Activated CD4-positive, CD25-positive, alpha-beta regulatory T cell (primary cell): ENCODE results near the gene CD200R1.
"Not testable (repeated sequence)": the region's sequence is repeated elsewhere in the genome, so short reads cannot be mapped to it uniquely, and the experiment has no call there.

Experiments
- DNase-seq, 4 experiments: peaks; one replicate each; lab custom pipeline; 2025; lab: John Stamatoyannopoulos, UW

Gene CD200R1

DNA sequence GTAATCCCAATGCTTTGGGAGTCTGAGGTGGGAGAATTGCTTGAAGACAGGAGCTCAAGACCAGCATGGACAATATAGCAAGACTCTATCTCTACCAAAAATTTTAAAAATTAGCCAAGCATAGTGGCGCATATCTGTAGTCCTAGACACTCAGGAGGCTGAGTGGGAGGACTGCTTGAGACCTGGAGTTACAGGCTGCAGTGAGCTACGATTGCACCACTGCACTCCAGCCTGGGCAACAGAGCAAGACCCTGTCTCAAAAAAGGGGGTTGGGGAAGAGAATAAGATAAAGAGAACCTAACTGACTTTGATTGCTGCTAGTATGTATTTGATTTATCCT is 755 bp downstream of the CD200R1 start:
- no peak for DNase-seq

DNA sequence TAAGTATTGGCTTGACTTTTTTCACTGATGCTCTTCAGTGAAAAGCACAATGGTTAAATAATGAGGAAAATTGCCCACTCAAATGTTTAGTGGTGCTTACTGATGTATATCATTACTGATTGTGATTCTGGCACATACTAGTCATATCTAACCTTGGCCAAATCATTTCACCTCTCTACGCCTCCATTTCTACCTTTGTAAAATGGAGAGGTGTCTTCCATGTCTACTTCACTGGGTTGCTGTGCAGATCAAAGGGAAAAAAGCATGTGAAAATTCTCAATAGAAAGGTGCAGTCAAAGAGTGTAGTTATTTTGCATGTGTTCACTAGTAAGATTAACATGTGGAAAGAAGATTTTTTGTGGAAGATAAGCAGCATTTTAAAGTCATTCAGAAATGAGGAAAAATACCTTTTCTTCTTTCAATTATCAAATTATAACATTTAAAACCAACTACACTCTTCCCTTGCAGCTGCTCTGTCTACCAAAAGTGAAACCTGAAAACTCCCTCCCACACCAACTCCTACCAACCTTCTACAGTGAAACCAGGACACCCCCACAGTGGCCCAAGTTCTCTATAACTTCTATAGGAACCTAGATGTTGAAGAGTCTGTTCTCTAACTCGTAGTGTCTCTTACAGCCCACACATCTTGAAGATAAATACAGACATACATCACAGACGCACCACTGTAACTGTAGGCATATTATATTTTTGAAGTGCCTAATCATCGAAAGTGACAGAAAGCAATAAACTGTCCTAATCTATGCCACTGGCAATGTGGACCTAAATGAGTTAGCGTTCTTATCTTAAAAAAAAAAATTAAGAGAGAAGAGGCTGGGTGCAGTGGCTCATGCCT is 1.4 kb downstream of the CD200R1 start:
- no peak for DNase-seq

DNA sequence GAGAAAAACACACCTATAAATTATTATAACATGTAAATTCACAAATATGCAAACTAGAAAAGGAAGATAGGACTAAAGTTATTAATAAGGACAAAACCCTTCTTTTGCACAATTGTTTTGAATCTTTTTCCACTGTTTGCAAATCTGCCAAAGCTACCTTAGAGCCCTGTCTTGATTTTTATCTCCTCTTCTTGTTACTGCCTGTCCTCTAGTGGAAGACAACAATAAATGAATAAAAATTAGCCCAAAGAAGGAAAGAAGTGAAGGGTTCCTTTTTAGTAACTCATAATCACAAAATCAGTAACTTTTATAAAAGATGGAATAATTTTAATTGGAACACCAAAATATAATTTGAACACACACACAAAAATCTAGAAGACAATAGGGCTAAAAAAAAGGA is 2.7 kb downstream of the CD200R1 start:
- no peak for DNase-seq

DNA sequence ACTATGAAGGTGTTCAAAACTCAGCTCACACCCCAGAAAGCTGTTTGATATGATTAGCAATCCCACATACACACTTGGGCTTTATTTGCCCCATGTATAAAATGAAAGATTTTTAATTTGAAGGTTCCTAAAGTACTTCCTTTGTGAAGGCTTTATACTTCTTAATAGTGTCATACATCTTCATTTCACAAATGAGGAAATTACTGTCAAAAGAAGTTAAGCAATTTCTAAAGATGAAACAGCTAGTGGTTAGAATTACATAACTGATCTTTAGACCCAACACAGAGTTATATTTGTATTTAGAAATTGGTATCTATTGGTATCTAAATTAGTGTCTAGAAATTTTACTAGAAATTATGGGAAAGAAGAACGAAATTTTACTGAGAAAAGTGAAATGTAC is 7.1 kb downstream of the CD200R1 start:
- DNase-seq, result no peak

DNA sequence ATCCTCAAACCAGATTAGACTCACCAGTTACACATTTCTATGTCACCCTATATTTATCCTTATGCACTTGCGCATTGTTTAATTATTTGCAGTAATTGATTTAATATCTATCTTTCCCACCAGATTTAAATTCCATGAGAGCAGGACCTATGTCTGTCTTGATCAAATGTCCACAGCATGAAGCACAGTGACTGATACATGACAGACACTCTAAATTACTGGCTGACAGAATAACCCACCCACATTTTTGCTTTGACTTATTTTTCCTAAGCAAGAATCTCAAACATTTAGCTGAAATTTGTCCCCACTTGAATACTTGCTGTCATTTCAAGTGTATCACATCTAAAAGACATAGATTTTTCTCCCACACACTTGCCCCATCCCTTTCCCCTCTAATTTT is 7.5 kb downstream of the CD200R1 start:
- DNase-seq, result no peak

DNA sequence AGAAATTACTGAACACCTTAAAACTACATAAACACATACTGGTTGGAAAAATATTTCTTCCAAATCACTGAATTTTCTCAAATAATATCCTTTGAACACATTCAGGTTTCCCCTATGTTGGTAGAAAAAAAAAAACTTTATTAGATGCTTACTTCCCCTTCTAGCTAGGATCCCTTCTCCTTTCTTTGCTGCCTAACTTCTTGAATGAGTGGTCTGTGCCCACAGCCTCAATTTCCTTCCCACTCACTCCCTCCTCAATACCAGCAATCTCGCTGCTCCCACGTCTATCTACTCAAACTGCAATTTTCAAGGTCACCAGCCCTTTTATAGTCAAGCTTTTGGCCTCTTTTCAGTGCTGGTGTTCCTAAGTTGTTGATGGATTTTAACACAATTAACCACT is 8.3 kb downstream of the CD200R1 start:
- no peak for DNase-seq

DNA sequence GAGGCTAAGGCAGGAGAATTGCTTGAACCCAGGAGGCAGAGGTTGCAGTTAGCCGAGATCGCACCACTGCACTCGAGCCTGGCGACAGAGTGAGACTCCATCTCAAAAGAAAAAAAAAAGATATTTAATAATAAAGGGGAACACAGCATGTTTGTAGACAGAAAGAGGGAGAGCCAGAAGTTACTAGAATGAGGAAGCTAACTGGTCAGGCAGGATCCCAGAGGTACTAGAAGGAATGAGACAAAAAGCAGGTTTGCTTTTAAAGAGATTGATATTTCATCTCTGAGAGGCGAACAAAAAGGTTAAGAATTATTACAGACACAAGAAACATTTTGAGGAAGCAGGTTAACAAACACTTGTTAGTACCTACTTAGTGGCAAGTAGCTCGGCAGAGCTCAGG is 9.2 kb downstream of the CD200R1 start:
- no peak for DNase-seq

DNA sequence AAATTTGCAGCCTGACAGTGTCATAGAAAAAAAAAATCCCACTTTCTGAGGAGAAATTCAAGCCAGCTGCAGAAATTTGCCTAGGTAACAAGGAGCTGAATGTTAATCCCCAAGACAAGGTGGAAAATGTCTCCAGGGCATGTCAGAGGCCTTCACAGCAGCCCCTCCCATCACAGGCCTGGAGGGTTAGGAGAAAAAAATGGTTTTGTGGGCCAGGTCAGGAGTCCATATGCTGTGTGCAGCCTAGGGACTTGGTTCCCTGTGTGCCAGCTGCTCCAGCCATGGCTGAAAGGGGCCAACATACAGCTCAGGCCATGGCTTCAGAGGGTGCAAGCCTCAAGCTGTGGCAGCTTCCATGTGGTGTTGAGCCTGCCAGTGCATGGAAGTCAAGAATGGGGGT is 11.2 kb downstream of the CD200R1 start:
- DNase-seq, result no peak

DNA sequence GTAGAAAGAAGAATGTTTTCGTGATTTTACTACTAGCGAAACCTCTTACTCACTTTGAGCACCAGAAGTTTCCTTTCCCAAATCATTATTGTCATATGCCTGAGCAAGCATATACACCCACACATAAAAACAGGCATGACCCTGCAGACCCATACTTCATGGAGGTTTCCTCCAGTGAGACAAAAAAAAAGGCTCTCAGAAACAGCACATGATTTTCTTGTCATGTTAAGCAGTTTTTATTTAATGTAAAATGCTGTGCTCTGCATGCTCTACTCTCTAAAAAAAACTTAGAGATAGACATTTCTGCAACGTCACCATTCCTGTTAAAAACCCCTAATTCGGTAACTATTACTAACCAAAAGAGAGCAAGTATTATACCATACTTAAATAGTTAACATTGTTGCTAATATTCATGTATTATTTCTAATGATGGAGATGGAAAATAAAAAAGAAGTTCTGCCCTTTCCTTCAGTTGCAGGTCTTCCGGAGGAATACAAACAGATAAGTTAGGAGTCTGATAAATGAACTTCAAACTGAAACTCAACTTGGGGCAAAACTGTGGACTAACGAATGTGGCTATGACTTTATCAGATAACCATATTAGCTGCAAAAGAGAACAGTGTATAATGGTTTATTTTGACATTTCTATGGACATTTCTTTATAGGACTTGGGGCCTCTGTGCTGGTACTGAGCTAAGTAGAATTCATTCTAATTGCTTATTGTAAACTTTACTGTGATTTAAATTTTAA is 15.9 kb downstream of the CD200R1 start:
- DNase-seq, result no peak

DNA sequence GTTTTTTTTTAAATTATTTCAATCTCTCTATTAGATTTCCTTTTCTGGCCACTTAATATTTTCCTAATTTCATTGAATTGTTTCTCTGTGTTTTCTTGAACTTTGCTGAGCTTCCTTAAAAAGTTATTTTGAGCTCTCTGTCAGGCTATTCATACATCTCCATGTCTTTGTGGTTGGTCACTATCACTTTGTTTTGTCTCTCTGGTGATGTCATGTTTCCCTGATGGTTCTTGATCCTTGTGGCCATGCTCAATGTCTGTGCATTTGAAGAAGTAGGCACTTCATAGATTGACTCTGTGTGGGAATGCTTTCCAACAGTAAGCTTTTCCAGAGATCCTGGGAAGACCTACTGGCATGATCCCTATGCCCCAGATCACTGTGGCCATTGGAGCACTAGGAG is 18.6 kb downstream of the CD200R1 start:
- DNase-seq, result no peak

DNA sequence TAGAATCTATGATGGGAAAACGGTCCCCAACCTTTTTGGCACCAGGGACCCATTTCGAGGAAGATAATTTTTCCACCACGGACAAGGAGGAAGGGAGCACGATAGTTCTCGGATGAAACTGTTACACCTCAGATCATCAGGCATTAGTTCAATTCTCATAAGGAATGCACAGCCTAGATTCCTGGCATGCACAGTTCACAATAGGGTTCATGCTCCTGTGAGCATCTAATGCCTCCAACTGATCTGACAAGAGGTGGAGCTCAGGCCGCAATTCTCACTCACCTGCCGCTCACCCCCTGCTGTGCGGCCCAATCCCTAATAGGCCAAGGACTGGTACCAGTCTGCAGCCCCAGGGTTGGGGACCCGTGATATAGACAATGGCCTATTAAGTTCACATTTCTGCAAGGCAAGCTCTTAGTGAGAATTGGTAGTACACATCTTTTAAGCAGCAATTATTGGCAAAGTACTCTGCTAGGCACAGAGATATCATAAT is 26.5 kb downstream of the CD200R1 start:
- DNase-seq, result no peak

DNA sequence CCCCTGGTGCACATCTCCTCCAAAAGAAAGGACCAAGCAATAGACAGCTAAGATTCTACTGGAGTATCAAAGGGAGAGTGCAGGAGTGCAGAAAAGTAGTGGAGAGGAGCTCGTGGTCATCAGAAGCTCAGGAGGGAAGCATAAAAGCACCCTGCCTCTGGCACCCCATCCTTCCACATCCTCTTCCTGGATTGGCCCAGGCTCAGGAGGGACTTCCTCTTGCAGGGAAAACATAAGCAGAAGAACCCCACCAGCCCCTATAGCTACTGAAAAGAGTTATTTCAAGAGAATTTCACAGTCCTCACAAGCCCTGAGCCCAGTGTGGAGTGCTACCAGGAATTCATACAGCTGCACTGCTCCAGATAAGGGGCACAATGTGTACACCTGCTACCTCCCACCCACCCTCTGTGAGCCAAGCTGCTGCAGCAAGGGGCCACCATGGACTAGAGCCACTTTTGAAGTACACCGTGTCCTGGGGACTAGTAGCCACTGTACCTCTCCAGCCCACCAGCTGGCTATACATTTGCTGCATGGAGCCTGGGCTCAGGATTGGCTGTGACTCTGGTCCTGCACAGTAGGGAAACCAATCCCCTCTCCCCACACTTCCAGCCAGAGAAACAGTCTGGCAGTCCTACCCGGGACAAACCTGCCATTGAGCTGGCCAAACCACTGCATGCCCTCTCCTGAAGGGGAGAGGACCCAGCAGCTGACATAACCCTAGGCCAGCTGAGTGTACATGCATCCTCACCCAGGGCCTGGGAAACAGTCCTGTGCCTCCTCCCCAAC is 43.0 kb downstream of the CD200R1 start:
- no peak for DNase-seq

DNA sequence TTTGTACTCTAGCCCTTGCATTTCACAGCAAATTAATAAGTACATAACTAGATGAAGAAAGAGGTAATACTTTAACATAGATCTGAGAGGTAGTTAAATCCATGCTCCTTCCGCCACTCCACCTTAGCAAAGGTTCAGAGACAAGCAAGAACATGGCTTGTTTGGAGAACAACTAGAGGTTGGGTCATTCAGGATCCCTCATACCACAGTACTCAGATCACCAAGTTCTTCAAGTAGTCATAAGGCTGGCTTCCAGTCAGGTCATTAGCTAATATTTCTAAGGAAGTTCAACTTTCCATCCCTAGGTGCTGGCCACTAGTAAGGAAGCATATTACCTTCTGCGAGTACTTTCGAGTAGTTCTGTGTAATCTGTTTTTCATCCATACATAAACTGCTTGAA is 44.1 kb downstream of the CD200R1 start:
- DNase-seq, result no peak

DNA sequence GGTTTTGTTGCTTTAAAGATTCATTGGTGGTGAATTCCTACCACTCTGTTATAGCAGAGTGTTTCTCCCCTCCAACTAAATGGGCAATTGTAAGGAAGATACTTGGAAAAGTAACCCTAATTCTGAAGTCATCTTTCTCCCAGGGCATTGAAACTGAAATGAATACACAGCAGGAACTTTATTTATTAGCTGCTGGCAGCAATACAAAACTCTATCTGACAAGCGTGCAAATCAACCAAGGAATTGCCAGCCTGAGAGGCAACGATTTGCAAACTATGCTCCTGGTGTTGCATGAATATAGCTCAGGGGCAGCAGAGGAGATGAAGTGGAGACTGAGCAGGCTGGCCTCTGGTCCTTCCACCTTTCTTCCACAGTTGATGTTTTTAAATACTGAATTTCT is 48.9 kb downstream of the CD200R1 start:
- no peak for DNase-seq

DNA sequence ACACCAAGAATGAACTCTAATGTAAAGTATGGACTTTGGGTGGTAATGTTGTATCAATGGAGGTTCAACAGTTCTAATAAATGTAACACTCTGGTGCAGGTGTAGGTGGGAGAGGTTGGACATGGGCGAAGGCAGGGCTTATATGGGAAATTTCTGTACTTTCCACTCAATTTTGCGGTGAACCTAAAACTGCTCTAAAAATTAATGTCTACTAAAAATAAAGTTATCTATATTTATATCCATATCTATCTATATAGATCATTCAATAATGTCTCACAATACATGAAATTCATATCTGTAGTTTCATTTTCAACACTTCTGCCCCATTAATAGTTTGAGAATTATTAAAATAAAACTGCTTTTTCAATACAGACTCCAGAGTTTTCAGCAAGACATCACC is 49.3 kb downstream of the CD200R1 start:
- DNase-seq, result no peak

DNA sequence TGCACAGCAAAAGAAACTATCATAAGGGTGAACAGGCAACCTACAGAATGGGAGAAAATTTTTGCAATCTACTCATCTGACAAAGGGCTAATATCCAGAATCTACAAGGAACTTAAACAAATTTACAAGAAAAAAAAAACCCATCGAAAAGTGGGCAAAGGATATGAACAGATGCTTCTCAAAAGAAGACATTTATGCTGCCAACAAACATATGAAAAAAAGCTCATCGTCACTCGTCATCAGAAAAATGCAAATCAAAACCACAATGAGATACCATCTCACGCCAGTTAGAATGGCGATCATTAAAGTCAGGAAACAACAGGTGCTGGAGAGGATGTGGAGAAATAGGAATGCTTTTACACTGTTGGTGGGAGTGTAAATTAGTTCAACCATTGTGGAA is 55.4 kb downstream of the CD200R1 start:
- not testable (repeated sequence) for DNase-seq

DNA sequence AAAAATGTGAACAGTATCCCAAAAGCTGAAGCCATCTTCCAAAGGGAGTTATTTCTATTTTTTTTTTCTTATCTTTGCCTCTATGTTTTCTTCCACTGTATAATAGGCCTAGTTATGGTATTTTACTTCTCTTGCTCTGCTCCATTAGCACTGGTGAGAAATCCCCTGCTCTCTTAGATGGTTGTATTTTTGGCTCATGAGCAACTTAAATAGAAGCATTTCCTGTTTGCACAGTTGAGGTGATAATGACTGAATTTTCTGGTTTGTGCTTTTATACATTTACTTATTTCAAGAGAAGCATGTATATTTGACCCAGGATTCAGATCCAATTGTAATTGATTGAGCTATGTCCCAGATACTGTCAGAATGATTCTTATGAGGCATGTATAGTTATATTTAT is 66.7 kb downstream of the CD200R1 start:
- no peak for DNase-seq

DNA sequence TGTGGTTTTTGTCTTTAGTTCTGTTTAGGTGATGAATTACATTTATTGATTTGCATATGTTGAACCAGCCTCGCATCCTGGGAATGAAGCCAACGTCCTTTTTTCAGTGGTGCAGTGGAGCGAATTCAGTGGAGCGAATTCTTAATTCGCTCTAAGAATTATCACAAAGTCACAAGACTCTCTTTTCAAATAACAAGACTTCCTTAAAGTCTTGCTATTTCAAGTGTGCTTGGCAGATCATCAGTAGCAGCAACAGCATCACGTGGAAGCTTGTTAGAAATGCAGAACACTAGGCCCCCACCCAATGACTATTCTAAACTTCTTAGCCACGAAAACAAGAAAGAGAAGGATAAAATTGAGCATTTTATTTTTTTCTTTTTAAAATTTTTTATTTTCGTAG is 70.1 kb downstream of the CD200R1 start:
- DNase-seq, result no peak

DNA sequence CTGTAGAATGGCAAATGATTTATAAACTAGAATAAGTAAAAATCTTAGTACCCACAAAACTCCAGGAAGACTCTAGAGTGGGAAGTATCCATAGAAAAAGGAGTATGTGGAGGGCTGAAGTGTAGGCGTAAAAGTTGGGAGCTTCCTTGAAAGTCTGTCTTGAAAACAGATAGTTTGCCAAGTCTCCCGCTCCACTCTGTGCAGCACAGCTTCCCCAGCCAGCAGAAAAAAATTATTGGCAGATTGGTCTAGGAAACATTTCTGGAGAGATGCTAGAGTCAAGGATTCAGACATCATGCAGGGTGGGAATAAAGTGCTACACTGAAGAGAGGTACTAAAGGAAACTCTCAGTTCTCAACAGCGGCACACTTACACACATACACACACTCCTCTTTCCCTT is 74.8 kb downstream of the CD200R1 start:
- DNase-seq, result no peak

DNA sequence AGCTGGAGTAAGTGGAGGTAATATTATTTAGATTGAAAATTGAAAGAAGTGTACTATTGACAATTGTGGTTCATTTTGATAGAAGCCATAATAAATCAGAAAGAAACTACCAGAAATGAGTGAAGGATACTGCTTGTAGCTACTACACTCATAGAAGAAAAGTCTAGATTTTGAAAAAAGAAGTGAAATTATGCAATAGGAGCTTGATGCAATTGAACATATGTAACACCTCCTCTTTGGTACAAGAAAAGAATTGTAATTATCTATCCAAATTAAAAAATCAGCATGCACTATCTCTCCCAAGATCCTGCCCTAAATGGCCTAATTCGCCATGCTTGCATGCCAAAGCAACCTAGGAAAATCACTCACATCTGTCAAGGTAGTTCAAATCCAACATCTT is 77.1 kb downstream of the CD200R1 start:
- no peak for DNase-seq

DNA sequence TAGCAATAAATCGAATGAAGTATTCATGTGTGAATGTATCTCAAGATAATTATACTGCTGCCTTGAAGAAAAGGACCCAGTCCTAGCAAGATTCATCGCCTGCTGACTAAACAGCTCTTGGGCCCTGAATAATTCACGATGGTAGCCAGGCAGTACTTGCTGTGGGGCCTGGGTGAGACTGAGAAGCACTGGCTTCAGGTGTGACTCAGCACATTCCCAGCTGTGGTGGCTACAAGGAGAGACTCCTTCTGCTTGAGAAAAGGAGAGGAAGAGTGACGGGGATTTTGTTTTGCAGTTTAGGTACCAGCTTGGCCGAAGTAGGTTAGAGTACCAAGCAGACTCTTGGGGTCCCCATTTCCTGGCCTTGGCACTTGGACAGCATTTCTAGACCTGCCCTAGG is 80.6 kb downstream of the CD200R1 start:
- no peak for DNase-seq

DNA sequence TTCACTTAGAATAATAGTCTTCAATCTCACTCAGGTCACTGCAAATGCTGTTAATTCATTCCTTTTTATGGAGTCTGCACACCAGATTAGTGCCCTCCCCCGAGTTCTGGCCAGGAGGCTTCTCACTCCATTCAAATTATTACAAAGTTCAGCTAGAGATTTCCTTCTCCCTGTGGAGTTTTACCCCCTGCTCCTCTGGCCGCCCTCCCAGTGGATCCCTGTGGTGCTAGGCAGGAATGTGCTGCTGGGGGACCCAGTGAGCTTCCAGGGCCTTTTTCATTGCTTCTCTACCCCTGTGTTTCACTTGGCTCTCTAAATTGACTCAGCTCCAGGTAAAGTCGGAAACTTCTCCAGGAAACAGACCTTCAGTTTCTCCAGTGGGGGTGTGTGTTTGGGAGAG is 85.5 kb downstream of the CD200R1 start:
- DNase-seq, result no peak
